Uterus (tissue), 4 donors: ENCODE data around the gene TTC39C. TPM values are rescaled to one million over a fixed set of nuclear protein-coding genes. Genes with fewer than 3 reads are reported as not detected.

Experiments
- DNase-seq, 2 donors: peaks; one replicate each; pipeline ENCODE4 v3.0.0-alpha.2; 2019 to 2020
- H3K27ac ChIP-seq, 2 donors: fragments of 200-600 bp; sonication (generic); 1 replicate in 1 of 2; 2 replicates in 1 of 2; pipeline ENCODE4 v1.5.1; 2016 to 2018
- H3K27me3 ChIP-seq, 2 donors: fragments of 200-600 bp; sonication (generic); one replicate each; pipeline ENCODE4 v1.5.1; 2018 to 2019; ENCODE audit warnings: control low read depth in 1 of 2
- H3K36me3 ChIP-seq, 2 donors: fragments of 200-600 bp; sonication (generic); one replicate each; pipeline ENCODE4 v1.5.1; 2019; ENCODE audit warnings: control low read depth in 1 of 2
- H3K4me1 ChIP-seq, 2 donors: fragments of 200-600 bp; sonication (generic); one replicate each; pipeline ENCODE4 v1.5.1; 2018 to 2019; ENCODE audit warnings: control low read depth in 1 of 2
- H3K4me3 ChIP-seq, 2 donors: fragments of 200-600 bp; sonication (generic); 1 replicate in 1 of 2; 2 replicates in 1 of 2; pipeline ENCODE4 v1.5.1; 2018 to 2019; ENCODE audit warnings: mild to moderate bottlenecking in 1 of 2
- H3K9me3 ChIP-seq, 2 donors: fragments of 200-600 bp; sonication (generic); one replicate each; pipeline ENCODE4 v1.5.1; 2019; ENCODE audit warnings: control low read depth in 1 of 2
- CTCF ChIP-seq, 4 experiments: fragments of 200-600 bp in 2 of 4; fragments of 450-650 bp in 2 of 4; sonication (generic) in 2 of 4; IDR thresholded peaks; one replicate each; pipeline ENCODE4 v1.5.1; 2016 to 2019; ENCODE audit warnings: antibody characterized with exemption in 4 of 4, mild to moderate bottlenecking in 2 of 4, moderate library complexity in 1 of 4
- POLR2A ChIP-seq, 2 donors: fragments of 450-650 bp; IDR thresholded peaks; one replicate each; pipeline ENCODE4 v1.6.1; 2016; ENCODE audit warnings: antibody characterized with exemption in 2 of 2, mild to moderate bottlenecking in 1 of 2, moderate library complexity in 1 of 2
- intact Hi-C: fragments of 100-400 bp; cut with DNase I; formaldehyde crosslinking; loops from one replicate; pipeline ENCODE4 v1.15.1; 2023; ENCODE audit warnings: low total_unique reads
- total RNA-seq, 4 donors: library from RNA; depleted of rRNA in 3 of 4; stranded (reverse); fragments of >200 nt in 3 of 4; gene quantifications; one replicate each; pipeline versions ENCODE4 v1.1.0 to v1.2.4, GENCODE V29; 2014 to 2023
- donor health status: DM: yes; HTN: yes; CAD: no.

TTC39C gene
- total RNA-seq, 4 donors from 2014 or later, result 25.6 to 50.6 (median 33.5) TPM

GRCh38 chr18:24060644-24061043 is 46.1 kb downstream of the TTC39C start:
- TF ChIP-seq POLR2A (IDR thresholded peaks at IDR 0.05) (no peak), CTCF (IDR thresholded peaks at IDR 0.05) (no peak)
- intact Hi-C loops, result no loop called here
- DNase-seq, result no peak
- Histone ChIP-seq H3K9me3 (no peaks in the 10 kb centered on the region), H3K36me3 (no peaks in the 10 kb centered on the region), H3K4me1 (no peaks in the 10 kb centered on the region), H3K27me3 (no peaks in the 10 kb centered on the region), H3K27ac (no peak overlapping the region), H3K4me3 (no peak overlapping the region)

DNA sequence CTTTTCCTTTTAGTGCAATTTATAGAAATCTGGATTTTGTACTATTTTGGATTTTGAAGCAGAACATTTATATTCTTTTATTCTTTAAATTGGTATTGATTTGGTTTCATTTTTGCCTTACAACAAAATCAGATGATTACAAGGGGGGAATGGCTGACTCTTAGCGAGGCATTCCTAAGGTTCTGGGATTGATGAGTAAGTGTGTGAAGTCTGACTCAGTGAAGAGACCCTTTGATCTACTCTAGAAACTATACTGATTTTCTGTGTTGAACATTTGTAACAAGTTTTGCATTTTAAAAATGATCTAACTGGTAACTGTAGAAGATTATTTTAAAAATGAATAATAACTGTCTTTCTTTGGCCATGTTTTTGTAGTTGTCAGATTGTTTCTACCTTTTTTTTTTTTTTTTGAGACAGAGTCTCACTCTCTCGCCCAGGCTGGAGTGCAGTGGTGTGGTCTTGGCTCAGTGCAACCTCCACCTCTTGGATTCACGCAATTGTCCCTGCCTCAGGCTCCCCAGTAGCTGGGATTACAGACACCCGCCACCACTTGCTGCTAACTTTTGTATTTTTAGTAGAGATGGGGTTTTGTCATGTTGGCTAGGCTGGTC is 48.7 kb downstream of the TTC39C start:
- intact Hi-C loops, result no loop called here
- DNase-seq, result no peak
- Histone ChIP-seq H3K9me3 (no peaks in the 10 kb centered on the region), H3K27ac (no peak overlapping the region), H3K4me1 (no peaks in the 10 kb centered on the region), H3K36me3 (no peaks in the 10 kb centered on the region), H3K4me3 (no peak overlapping the region), H3K27me3 (no peaks in the 10 kb centered on the region)
- no peak for TF ChIP-seq CTCF (IDR thresholded peaks at IDR 0.05)
- TF ChIP-seq POLR2A (IDR thresholded peaks at IDR 0.05), result no peak

DNA sequence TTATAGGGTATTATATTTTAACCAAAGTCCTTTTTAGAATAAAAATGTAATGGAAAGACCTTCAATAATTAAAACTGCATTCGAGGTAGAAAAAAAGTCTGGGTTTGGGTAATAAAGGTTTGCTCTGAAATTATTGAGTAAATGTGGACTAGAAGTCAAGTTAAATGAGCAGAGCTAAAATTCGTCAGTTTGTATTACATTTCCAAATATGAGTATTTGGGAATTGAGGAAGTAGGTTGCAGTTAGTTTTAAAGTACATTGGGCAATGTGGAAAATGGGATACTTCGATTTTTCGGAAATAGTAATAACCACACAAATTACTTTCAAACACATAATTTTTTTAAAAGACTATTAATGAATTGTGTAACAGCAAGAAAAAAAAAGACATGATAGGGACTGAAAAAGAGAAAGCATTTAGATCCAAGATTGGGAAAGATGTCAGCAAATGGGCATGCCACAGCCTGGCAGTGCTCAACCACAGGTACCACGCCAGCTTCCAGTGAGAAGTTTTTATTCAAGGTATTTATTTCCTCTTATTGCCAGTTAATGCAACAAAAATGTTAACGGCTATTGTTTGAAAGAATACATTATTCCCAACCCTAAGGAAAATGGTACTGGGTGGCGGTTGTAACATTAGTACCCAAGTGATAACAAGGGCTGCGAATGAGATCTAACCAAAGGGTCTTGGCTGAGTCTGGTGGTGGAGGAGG is 50.0 kb downstream of the TTC39C start:
- H3K9me3 ChIP-seq, result no peaks in the 10 kb centered on the region
- H3K36me3 ChIP-seq, result no peaks in the 10 kb centered on the region
- no peak for DNase-seq
- intact Hi-C loops, result no loop called here
- no peaks in the 10 kb centered on the region for H3K27me3 ChIP-seq
- H3K27ac ChIP-seq, result no peak overlapping the region
- H3K4me3 ChIP-seq, result no peak overlapping the region
- no peaks in the 10 kb centered on the region for H3K4me1 ChIP-seq
- no peak for TF ChIP-seq CTCF (IDR thresholded peaks at IDR 0.05)
- TF ChIP-seq POLR2A (IDR thresholded peaks at IDR 0.05), result no peak

GRCh38 chr18:24065906-24066305 is 51.4 kb downstream of the TTC39C start:
- intact Hi-C loops, result no loop called here
- Histone ChIP-seq H3K4me3 (no peak overlapping the region), H3K27ac (no peak overlapping the region), H3K9me3 (no peaks in the 10 kb centered on the region), H3K36me3 (no peaks in the 10 kb centered on the region), H3K4me1 (no peaks in the 10 kb centered on the region), H3K27me3 (no peaks in the 10 kb centered on the region)
- DNase-seq, result no peak
- TF ChIP-seq POLR2A (IDR thresholded peaks at IDR 0.05) (no peak), CTCF (IDR thresholded peaks at IDR 0.05) (no peak)

- Histone ChIP-seq H3K36me3 (no peaks in the 10 kb centered on the region), H3K27me3 (no peaks in the 10 kb centered on the region), H3K4me3 (no peak overlapping the region), H3K9me3 (no peaks in the 10 kb centered on the region), H3K27ac (no peak overlapping the region), H3K4me1 (no peaks in the 10 kb centered on the region)
- DNase-seq, result no peak
- intact Hi-C loops, result no loop called here
- TF ChIP-seq POLR2A (IDR thresholded peaks at IDR 0.05) (no peak), CTCF (IDR thresholded peaks at IDR 0.05) (no peak)
Observed at GRCh38 chr18:24068945-24069693, 54.6 kb downstream of the TTC39C start.
